ENCODE results near the gene KYAT1.

GRCh38 chr9:128841694-128842492 lies 39.9 kb downstream of the KYAT1 start:
- TF ChIP-seq SMAD3 (CRISPR knock-in tag; IDR thresholded peaks at IDR 0.05) (no peak), HCFC1 (IDR thresholded peaks at IDR 0.05; ENCODE audit: low read depth, low read length) (no peak), CSRNP2 (CRISPR knock-in tag; conservative IDR thresholded peaks at IDR 0.05; ENCODE audit: low read depth) (no peak), CHD4 (IDR thresholded peaks at IDR 0.05; ENCODE audit: borderline replicate concordance, low read length) (no peak), PAX8 (CRISPR knock-in tag; IDR thresholded peaks at IDR 0.05; ENCODE audit: borderline replicate concordance) (no peak), CTCF (CRISPR knock-in tag; IDR thresholded peaks at IDR 0.05) (no peak), JUND (CRISPR knock-in tag; IDR thresholded peaks at IDR 0.05) (no peak)
